Neural progenitor cell (in vitro differentiated cells): ENCODE data around the gene MRM3. TPM values are rescaled to one million over a fixed set of nuclear protein-coding genes. Genes with fewer than 3 reads are reported as not detected.
A peak's percentile ranks its signal among the peaks of the same experiment; 100 is the strongest.

Experiments used
- DNase-seq: peaks from one replicate; pipeline ENCODE4 v3.0.0-alpha.2; 2016; ENCODE audit warnings: low spot score
- H2AFZ ChIP-seq: fragments of 200-600 bp; sonication (generic); replicated peaks from 2 replicates; pipeline ENCODE4 v1.6.1; 2016; ENCODE audit warnings: antibody characterized with exemption
- H3F3A ChIP-seq: fragments of 200-600 bp; sonication (generic); 2 replicates; pipeline ENCODE4 v1.6.1; 2016; ENCODE audit warnings: antibody characterized with exemption, low read depth
- H3K27ac ChIP-seq: fragments of 200-600 bp; sonication (generic); 2 replicates; pipeline ENCODE4 v1.5.1; 2016; ENCODE audit warnings: mild to moderate bottlenecking
- H3K27me3 ChIP-seq: fragments of 200-600 bp; sonication (generic); 2 replicates; pipeline ENCODE4 v1.6.1; 2016; ENCODE audit warnings: mild to moderate bottlenecking, moderate library complexity
- H3K36me3 ChIP-seq: fragments of 200-600 bp; sonication (generic); 2 replicates; pipeline ENCODE4 v1.5.1; 2016
- H3K4me1 ChIP-seq: fragments of 200-600 bp; sonication (generic); 2 replicates; pipeline ENCODE4 v1.6.1; 2016; ENCODE audit warnings: mixed run types
- H3K4me2 ChIP-seq: fragments of 200-600 bp; sonication (generic); 2 replicates; pipeline ENCODE4 v1.6.1; 2016
- H3K4me3 ChIP-seq: fragments of 200-600 bp; sonication (generic); 2 replicates; pipeline ENCODE4 v1.5.1; 2016
- H3K79me2 ChIP-seq: fragments of 200-600 bp; sonication (generic); 2 replicates; pipeline ENCODE4 v1.6.1; 2016; ENCODE audit warnings: low read depth
- H3K9ac ChIP-seq: fragments of 200-600 bp; sonication (generic); 2 replicates; pipeline ENCODE4 v1.6.1; 2016
- H3K9me3 ChIP-seq: fragments of 200-600 bp; sonication (generic); 2 replicates; pipeline ENCODE4 v1.5.1; 2016; ENCODE audit warnings: low read depth
- H4K20me1 ChIP-seq: fragments of 200-600 bp; sonication (generic); 2 replicates; pipeline ENCODE4 v1.6.1; 2016; ENCODE audit warnings: low read depth
- H3K27ac Mint-ChIP-seq: 3 replicates; pipeline ENCODE4 v1.8.0; 2021; ENCODE audit warnings: mixed read lengths
- H3K27me3 Mint-ChIP-seq: 2 replicates; pipeline ENCODE4 v1.8.0; 2022; ENCODE audit warnings: low read depth, mild to moderate bottlenecking, inconsistent platforms, moderate library complexity, mixed read lengths; ENCODE audit not compliant: insufficient read depth
- H3K36me3 Mint-ChIP-seq: 3 replicates; pipeline ENCODE4 v1.8.0; 2021; ENCODE audit warnings: mixed read lengths
- H3K4me1 Mint-ChIP-seq: 3 replicates; pipeline ENCODE4 v1.8.0; 2021; ENCODE audit warnings: mixed read lengths
- H3K4me3 Mint-ChIP-seq: 3 replicates; pipeline ENCODE4 v1.8.0; 2021; ENCODE audit warnings: mild to moderate bottlenecking, moderate library complexity, mixed read lengths
- H3K9me3 Mint-ChIP-seq: 3 replicates; pipeline ENCODE4 v1.8.0; 2020; ENCODE audit warnings: mixed read lengths
- EZH2 ChIP-seq: fragments of 200-600 bp; sonication (generic); IDR thresholded peaks from 2 replicates; pipeline ENCODE4 v1.6.1; 2017; ENCODE audit warnings: antibody characterized with exemption, mild to moderate bottlenecking, moderate library complexity
- EZH2phosphoT487 ChIP-seq: fragments of 200-600 bp; sonication (generic); IDR thresholded peaks from 2 replicates; pipeline ENCODE4 v1.6.1; 2017; ENCODE audit warnings: antibody characterized with exemption
- total RNA-seq: library from RNA; depleted of rRNA; stranded (reverse); fragments of >200 nt; gene quantifications from 2 replicates; pipeline ENCODE4 v1.2.3, GENCODE V29; 2015; ENCODE audit warnings: low replicate concordance
- TF ChIP-seq, protein P1 (sequence below): fragments of 200-600 bp; sonication (generic); IDR thresholded peaks from 2 replicates; pipeline ENCODE4 v1.5.1; 2017; ENCODE audit warnings: antibody characterized with exemption, mild to moderate bottlenecking

MRM3 gene
- total RNA-seq, 1 donor from 2014 or later = 22.3 TPM

- H3K36me3 Mint-ChIP-seq = peaks cover 13% of the 10 kb centered on the region
- no peak overlapping the region for H3K4me2 ChIP-seq
- H3K4me1 ChIP-seq = peaks cover 11% of the 10 kb centered on the region
- no peaks in the 10 kb centered on the region for H3K9me3 Mint-ChIP-seq
- no peak overlapping the region for H3K27ac Mint-ChIP-seq
- no peak for DNase-seq
- no peaks in the 10 kb centered on the region for H3K79me2 ChIP-seq
- peaks cover 20% of the 10 kb centered on the region for H4K20me1 ChIP-seq
- no peaks in the 10 kb centered on the region for H3K27me3 ChIP-seq
- no peak overlapping the region for H2AFZ ChIP-seq
- H3K9ac ChIP-seq = no peak overlapping the region
- H3K36me3 ChIP-seq = no peaks in the 10 kb centered on the region
- H3K4me3 Mint-ChIP-seq = no peak overlapping the region
- no peak overlapping the region for H3K4me3 ChIP-seq
- H3K9me3 ChIP-seq = no peaks in the 10 kb centered on the region
- H3K27me3 Mint-ChIP-seq = peaks cover 3% of the 10 kb centered on the region
- no peak for TF ChIP-seq EZH2phosphoT487
- TF ChIP-seq, protein P1, sequence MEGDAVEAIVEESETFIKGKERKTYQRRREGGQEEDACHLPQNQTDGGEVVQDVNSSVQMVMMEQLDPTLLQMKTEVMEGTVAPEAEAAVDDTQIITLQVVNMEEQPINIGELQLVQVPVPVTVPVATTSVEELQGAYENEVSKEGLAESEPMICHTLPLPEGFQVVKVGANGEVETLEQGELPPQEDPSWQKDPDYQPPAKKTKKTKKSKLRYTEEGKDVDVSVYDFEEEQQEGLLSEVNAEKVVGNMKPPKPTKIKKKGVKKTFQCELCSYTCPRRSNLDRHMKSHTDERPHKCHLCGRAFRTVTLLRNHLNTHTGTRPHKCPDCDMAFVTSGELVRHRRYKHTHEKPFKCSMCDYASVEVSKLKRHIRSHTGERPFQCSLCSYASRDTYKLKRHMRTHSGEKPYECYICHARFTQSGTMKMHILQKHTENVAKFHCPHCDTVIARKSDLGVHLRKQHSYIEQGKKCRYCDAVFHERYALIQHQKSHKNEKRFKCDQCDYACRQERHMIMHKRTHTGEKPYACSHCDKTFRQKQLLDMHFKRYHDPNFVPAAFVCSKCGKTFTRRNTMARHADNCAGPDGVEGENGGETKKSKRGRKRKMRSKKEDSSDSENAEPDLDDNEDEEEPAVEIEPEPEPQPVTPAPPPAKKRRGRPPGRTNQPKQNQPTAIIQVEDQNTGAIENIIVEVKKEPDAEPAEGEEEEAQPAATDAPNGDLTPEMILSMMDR = no peak
- TF ChIP-seq EZH2 = no peak
- H3K4me1 Mint-ChIP-seq = peaks cover 29% of the 10 kb centered on the region
- no peak overlapping the region for H3K27ac ChIP-seq
- H3F3A ChIP-seq = peaks cover 3% of the 10 kb centered on the region
These were observed 18.5 kb downstream of the MRM3 start for GRCh38 chr17:800446-801242.

- H3K27ac ChIP-seq = no peak overlapping the region
- peaks cover 3% of the 10 kb centered on the region for H3F3A ChIP-seq
- H3K27me3 ChIP-seq = no peaks in the 10 kb centered on the region
- Mint-ChIP-seq H3K4me1 (peaks cover 32% of the 10 kb centered on the region), H3K27me3 (peaks cover 4% of the 10 kb centered on the region), H3K27ac (peak overlapping the region; percentile 46), H3K9me3 (no peaks in the 10 kb centered on the region), H3K36me3 (peaks cover 11% of the 10 kb centered on the region), H3K4me3 (no peak overlapping the region)
- no peak for TF ChIP-seq EZH2
- TF ChIP-seq EZH2phosphoT487 = no peak
- TF ChIP-seq, protein P1 = no peak
- H3K4me2 ChIP-seq = no peak overlapping the region
- peaks cover 20% of the 10 kb centered on the region for H4K20me1 ChIP-seq
- no peaks in the 10 kb centered on the region for H3K36me3 ChIP-seq
- no peak overlapping the region for H3K4me3 ChIP-seq
- H3K9ac ChIP-seq = no peak overlapping the region
- no peaks in the 10 kb centered on the region for H3K9me3 ChIP-seq
- H3K4me1 ChIP-seq = peaks cover 11% of the 10 kb centered on the region
- no peaks in the 10 kb centered on the region for H3K79me2 ChIP-seq
- no peak for DNase-seq
- no peak overlapping the region for H2AFZ ChIP-seq
These were observed 19.5 kb downstream of the MRM3 start for GRCh38 chr17:801660-802059.

- DNase-seq = no peak
- Histone ChIP-seq H3K9ac (no peak overlapping the region), H3K27ac (no peak overlapping the region), H2AFZ (no peak overlapping the region), H3K4me1 (peaks cover 11% of the 10 kb centered on the region), H4K20me1 (peaks cover 20% of the 10 kb centered on the region), H3K4me2 (no peak overlapping the region), H3F3A (peaks cover 3% of the 10 kb centered on the region), H3K79me2 (no peaks in the 10 kb centered on the region), H3K4me3 (no peak overlapping the region), H3K9me3 (no peaks in the 10 kb centered on the region), H3K36me3 (no peaks in the 10 kb centered on the region), H3K27me3 (no peaks in the 10 kb centered on the region)
- no peak overlapping the region for H3K27ac Mint-ChIP-seq
- peaks cover 8% of the 10 kb centered on the region for H3K27me3 Mint-ChIP-seq
- peaks cover 36% of the 10 kb centered on the region for H3K4me1 Mint-ChIP-seq
- no peak overlapping the region for H3K4me3 Mint-ChIP-seq
- H3K36me3 Mint-ChIP-seq = peaks cover 9% of the 10 kb centered on the region
- H3K9me3 Mint-ChIP-seq = no peaks in the 10 kb centered on the region
- TF ChIP-seq EZH2phosphoT487 (no peak), EZH2 (no peak)
- TF ChIP-seq, protein P1 = no peak
These were observed 20.3 kb downstream of the MRM3 start for GRCh38 chr17:802481-802880.
